C4-2B (cell line): ENCODE measurements around the gene BORCS5.

Source experiments
- H3K27ac ChIP-seq: fragments of 450-650 bp; 2 replicates; pipeline ENCODE4 v1.5.1; 2017
- ZFX ChIP-seq: fragments of 450-650 bp; IDR thresholded peaks from 2 replicates; pipeline ENCODE4 v1.6.1; 2017
- TF ChIP-seq, protein P1 (sequence below): fragments of 450-650 bp; conservative IDR thresholded peaks from 2 replicates; pipeline ENCODE4 v1.5.1; 2017; ENCODE audit warnings: mild to moderate bottlenecking

BORCS5 gene

DNA sequence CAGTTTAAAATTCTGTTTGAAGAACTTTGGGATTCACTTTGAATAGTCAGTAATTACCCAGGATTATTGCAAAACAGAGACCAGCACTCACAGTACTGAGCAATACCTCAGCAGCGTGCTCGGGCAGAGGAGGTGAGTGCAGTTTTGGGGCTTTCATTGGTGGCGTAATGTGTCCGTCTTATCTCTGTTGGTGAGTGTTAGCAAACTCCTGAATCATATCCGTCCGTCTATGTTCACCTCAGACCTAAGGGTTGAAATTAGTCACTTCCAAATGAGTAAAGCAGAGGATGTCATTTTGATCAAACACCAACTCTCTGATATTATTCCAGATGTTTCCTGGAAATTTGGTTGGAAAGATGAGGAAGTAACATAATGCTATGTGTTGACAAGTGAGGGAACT lies 82.8 kb downstream of the BORCS5 start:
- no peak overlapping the region for H3K27ac ChIP-seq
- no peak for TF ChIP-seq ZFX
- TF ChIP-seq, protein P1, sequence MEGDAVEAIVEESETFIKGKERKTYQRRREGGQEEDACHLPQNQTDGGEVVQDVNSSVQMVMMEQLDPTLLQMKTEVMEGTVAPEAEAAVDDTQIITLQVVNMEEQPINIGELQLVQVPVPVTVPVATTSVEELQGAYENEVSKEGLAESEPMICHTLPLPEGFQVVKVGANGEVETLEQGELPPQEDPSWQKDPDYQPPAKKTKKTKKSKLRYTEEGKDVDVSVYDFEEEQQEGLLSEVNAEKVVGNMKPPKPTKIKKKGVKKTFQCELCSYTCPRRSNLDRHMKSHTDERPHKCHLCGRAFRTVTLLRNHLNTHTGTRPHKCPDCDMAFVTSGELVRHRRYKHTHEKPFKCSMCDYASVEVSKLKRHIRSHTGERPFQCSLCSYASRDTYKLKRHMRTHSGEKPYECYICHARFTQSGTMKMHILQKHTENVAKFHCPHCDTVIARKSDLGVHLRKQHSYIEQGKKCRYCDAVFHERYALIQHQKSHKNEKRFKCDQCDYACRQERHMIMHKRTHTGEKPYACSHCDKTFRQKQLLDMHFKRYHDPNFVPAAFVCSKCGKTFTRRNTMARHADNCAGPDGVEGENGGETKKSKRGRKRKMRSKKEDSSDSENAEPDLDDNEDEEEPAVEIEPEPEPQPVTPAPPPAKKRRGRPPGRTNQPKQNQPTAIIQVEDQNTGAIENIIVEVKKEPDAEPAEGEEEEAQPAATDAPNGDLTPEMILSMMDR, result no peak

GRCh38 chr12:12440784-12441428 lies 84.0 kb downstream of the BORCS5 start:
- no peak overlapping the region for H3K27ac ChIP-seq
- TF ChIP-seq, protein P1, result no peak
- TF ChIP-seq ZFX, result no peak

- H3K27ac ChIP-seq, result no peak overlapping the region
- TF ChIP-seq ZFX, result no peak
- TF ChIP-seq, protein P1, result no peak
Observed at GRCh38 chr12:12441429-12441807, 84.5 kb downstream of the BORCS5 start.

DNA sequence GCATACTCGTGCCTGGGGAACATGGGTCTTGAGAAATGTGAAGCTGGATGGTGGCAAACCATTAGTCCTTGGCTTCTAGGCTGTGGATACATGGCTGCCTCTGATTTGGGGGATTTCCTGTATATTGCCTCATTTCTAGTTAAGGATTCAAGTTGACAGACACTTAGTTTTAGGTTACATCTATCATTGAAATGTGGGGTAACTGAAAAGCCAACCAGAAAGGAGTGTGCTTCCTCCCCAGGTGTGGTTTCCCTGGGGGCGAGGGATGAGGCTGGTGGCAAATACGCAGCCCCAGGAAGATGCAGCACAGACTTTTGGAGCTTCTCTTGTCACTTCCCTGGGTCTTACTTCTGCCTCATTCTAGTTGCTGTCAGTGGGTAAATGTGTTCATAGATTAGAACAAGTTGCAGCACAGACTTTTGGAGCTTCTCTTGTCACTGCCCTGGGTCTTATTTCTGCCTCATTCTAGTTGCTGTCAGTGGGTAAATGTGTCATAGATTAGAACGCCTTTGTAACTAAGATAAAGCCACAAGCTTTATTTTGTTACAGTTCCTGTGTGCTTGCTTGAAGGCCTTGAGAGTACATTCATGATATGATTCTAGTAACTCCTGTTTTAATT lies 85.1 kb downstream of the BORCS5 start:
- H3K27ac ChIP-seq, result peak overlapping the region; percentile 36; the same call in 1 of the 2 replicates
- TF ChIP-seq ZFX, result no peak
- TF ChIP-seq, protein P1, result no peak

- peak overlapping the region; percentile 72; the same call in 1 of the 2 replicates for H3K27ac ChIP-seq
Observed at GRCh38 chr12:12442548-12443071, 85.7 kb downstream of the BORCS5 start.

GRCh38 chr12:12443431-12443878 lies 86.6 kb downstream of the BORCS5 start:
- peak overlapping the region; percentile 72 for H3K27ac ChIP-seq
- TF ChIP-seq, protein P1, result no peak
- TF ChIP-seq ZFX, result no peak

More at GRCh38 chr12:12442548-12443071, 85.7 kb downstream of the BORCS5 start:
- TF ChIP-seq, protein P1, result no peak
- TF ChIP-seq ZFX, result no peak
